Stimulated activated CD8-positive, alpha-beta memory T cell treated with anti-CD3 and anti-CD28 coated beads, Interleukin-15, amount 100 ng/mL, for 48 hours (primary cell): ENCODE data around the gene ZNF598.

Experiments
- DNase-seq, 2 donors: peaks; one replicate each; pipeline ENCODE4 v3.0.0-alpha.2; 2020; ENCODE audit warnings: low read depth in 2 of 2

The ZNF598 gene

GRCh38 chr16:1991588-1991947 is 18.1 kb downstream of the ZNF598 start:
- DNase-seq, result no peak

DNA sequence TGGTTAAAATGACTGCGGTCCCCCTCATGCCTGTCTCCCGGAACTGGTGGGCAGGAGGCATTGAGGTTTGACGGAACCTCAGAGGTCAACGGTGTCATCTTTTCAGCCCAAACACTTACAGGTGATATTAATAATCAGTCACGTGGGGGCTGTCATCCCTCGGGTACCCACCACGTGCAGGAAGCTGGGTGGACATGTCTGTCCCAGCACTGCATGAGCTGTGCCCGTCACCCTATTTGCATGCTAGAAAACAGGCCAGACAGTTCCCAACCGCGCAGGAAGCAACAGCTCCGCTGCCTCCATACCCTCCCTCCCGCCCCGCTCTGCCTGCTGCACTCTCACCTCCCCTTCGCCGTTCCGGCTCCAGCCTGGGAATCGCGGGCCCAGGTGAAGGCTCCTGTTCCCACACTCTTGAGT is 18.5 kb downstream of the ZNF598 start:
- peak in 1 of 2 donors; percentile 37 for DNase-seq

DNA sequence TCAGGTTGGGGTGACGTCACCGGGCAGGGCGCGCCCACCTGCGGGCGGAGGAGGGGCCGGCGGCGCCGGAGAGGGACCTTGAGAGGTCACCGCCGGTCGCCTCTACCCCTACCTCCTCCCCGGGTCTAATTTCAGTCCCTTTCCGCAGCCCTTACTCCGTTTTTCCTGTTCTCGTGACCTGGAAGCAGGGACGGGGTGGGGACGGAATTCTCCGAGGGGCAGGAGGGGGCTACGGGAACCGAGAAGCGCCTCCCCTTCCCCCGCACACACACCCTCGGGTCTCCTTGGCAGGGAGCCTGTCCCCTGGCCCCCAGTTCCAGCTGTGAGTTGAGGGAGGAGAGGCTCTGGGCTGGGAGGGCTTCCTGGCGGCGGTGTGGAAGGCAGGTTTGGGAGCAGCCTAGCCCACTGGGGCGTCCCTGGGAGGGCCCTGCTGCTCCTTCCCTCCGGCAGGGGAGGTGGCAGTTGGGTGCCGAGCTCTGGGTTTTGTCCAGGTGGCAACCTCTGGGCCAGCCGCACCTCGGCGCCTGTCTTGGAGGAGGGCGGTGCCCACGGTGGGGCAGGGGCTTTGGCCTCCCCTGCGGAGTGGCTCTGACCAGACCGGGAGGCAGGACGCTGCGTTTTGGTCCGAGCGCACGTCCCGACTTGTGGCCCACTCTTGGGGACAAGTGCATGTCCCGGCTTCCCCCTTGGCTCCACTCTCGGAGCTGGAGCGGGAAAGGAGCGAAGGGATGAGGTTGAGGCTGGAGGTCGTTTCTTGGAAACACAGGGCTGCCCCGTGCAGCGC is 19.1 kb downstream of the ZNF598 start:
- peak in 1 of 2 donors; percentile 35 for DNase-seq

- DNase-seq, result no peak
Observed at GRCh38 chr16:1990101-1990350, 19.6 kb downstream of the ZNF598 start.

DNA sequence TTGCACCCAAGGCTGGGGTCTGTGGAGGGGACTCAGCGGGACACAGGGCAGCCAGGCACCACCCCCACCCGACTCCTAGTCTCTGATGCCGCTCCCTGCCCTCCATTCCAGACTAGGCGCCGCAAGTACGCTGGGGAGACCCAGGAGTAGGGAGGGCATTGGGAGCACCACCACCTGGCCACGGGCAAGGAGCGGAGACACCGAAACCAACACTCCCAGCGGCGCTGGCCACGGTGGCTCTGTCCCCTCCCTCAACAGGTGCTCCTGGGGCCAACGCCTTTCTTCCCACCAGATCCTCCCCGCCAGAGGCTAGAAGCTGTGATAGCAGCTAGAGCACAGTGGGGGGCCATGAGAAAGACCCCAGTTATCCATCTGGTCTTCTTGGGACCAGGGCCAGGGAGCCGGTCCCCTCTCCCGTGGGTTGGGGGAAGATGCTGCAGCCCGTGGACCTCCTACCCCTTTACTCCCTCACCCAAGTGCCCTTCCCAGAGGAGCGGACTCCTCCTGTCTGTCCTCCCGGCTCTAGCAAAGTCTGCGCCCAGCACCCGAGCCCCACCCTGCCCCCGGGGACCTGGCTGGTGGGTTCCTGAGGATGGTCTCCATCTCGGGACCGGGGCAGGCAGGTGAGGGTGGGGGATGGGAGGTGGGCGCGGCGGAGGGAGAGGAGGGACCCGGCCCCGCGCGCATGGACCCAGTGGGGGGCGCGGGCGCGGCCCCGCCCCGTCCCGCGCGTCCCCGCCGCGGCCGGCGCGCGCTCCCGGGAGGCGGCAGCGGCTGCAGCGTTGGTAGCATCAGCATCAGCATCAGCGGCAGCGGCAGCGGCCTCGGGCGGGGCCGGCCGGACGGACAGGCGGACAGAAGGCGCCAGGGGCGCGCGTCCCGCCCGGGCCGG is 20.2 kb downstream of the ZNF598 start, which contains the start of gene SYNGR3:
SYNGR3 (plus strand) TSS at position 762 of the 892 bp plus-strand sequence. CDS start 133 bp downstream, outside the sequence.
- DNase-seq, result no peak

GRCh38 chr16:1987198-1987597 is 22.4 kb downstream of the ZNF598 start:
- no peak for DNase-seq

- DNase-seq, result no peak
Observed at GRCh38 chr16:1985466-1986150, 24.0 kb downstream of the ZNF598 start.

DNA sequence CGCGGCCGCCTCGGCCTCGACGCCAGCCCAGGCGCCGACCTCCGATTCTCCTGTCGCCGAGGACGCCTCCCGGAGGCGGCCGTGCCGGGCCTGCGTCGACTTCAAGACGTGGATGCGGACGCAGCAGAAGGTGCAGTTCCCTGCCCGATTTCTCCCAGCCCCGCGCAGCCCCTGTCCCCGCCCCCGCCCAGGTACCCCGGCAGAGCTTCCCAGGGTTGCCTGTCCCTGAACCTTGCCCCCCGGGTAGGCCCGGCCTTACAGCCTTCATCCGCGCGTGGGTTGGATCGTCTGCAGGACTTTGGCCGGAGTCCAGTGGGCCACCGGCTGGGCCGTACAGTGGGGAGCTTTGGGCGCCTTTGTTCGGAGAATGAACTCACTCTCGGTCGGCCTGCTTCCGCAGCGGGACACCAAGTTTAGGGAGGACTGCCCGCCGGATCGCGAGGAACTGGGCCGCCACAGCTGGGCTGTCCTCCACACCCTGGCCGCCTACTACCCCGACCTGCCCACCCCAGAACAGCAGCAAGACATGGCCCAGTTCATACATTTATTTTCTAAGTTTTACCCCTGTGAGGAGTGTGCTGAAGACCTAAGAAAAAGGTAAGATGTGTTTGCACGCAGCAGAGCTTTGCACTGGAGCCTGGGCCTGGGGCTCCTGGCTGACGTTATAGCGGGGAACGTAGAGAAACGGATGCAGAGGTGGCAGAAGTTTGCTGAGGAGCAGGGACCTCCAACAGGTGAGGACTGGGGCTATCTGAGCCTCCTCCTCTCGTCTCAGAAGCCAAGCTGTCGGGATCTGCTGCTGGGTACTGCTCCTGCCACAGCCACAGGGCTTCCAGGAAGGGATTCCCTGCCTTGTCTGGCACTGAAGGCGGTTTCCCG is 25.0 kb downstream of the ZNF598 start:
- DNase-seq, result no peak

GRCh38 chr16:1983544-1984346 is 25.9 kb downstream of the ZNF598 start, which contains the start of gene GFER:
Gene GFER, plus strand, starts transcription at chr16:1984193. Its CDS starts 26 bp downstream, at chr16:1984219.
- DNase-seq, result peak; percentile 77 to 79

- DNase-seq, result no peak
Observed at GRCh38 chr16:1982991-1983543, 26.6 kb downstream of the ZNF598 start.

- no peak for DNase-seq
Observed at GRCh38 chr16:1982013-1982433, 27.6 kb downstream of the ZNF598 start.

- DNase-seq, result no peak
Observed at GRCh38 chr16:1981398-1981836, 28.2 kb downstream of the ZNF598 start, which contains the start of gene NOXO1. Gene NOXO1, minus strand, starts transcription at chr16:1981469. Its CDS starts 290 bp downstream, at chr16:1981179.

GRCh38 chr16:1980770-1981087 is 28.9 kb downstream of the ZNF598 start:
- no peak for DNase-seq

DNA sequence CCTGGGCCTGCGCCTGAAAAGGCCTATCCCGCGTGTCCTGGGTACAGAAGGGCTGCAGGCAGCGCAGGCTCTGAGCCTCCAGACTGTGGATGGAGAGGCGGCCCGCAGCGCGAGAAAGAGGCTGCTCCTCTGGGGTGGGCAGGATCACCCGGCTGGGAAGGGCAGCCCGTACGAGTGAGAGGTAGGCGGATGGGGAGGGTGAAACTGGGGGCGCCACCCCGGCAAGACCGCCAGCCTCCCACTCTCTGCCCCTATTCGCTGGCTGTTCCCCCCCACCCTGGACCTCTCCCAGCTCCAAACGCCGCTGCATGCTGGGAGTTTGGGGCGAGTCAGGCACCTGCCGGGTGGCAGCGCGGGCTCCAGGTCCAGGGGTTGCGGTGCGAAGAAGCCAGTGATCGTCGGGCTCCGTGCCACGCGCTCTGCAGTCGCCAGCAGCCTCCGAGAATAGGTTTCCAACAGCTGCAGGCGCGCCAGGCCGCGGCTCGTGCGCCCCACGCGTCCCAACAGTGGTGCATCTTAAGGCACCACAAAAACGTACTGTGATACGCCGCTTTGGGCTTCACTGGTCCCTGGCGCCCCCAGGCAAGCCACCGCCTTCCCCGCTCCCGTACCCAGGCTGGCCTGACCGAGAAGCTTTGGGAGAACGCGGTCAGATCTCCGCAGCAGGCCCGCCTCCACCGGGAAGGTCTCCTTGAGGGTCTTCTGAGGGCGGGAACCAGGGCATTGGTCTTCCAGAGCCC is 29.4 kb downstream of the ZNF598 start:
- DNase-seq, result no peak

DNA sequence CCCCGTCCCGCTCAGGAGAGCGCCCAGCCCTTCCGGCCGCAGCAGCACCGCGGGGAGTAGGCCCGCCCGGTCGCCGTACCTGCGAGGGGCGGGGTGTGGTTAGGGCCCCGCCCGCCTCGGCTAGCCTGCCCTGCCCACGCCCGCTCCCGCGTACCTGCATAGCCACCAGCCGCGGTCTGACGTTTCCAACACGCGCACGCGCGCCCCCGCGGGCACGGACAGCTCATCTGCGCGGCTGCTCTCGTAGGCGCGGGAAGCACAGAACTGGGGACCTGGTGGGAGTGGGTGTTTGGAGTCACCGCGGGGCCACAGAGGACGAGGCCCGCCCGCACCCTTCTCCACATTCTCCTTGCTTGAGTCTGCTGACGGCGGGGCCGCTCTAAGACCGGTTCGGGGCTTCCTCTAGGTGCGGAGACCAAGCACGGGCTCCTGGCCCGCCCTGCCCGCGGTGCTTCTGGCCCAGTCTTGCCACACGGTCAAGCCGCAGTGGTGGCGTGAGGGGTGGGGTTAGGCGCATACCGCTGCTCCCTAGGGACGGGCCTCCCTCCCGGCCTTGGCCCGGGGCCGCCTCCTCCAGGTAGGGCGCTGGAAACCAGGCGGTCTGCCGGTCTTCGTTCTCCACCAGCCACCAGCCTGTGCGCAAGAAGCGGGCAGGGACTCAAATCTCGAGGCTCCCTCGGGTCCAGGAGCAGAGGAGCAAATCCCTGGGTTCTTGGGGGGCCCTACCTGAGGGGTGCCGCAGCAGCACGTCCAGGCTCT is 30.2 kb downstream of the ZNF598 start:
- no peak for DNase-seq

DNA sequence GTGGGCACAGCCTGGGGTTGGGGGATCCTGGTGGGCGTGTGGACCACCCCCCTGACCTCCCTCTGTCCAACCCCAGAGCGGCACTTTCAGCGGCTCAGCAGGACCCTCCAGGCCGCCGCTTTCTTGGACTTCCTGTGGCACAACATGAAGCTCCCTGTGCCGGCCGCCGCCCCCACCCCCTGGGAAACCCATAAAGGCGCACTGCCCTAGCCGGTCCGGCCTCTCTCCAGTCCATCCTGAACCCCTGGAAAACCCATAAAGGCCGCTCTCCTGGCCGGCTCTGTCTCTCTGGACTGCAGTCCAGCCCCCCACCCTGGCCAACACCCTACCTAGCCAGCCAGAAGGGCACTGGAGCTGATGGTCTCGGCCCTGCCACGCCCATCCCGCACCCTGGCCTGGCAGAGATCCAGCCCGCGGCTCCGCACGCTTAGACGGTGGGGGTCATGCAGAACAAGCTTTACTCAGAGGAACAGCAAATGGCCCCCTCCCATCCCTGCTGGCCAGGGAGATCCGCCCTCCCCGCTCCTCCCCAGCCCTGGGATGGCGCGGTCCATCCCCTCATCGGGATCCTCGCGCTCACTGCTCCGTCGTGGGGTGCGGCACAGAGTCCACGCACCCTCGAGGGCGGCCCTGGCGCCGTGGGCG is 31.0 kb downstream of the ZNF598 start:
- DNase-seq, result no peak

DNA sequence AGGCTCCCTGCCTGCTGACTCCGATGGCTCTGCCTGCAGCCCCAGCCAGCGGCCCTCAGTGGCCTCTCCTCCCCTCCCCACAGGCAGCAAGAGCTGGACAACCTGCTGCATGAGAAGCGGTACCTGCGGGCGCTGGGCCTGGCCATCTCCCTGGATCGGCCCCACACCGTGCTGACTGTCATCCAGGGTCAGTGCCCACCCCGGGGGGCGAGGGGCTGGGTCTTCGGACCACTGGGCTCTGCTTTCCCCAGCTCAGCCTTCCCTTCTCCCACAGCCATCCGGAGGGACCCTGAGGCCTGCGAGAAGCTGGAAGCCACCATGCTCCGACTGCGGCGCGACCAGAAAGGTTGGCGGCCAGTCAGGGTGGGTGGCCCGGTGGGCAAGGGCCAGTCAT is 31.7 kb downstream of the ZNF598 start:
- no peak for DNase-seq
